Vagina (tissue), 2 donors: ENCODE measurements around the gene ITGAE. TPM values are rescaled to one million over a fixed set of nuclear protein-coding genes. Genes with fewer than 3 reads are reported as not detected.

Experiments
- DNase-seq, 2 donors: peaks; one replicate each; pipeline ENCODE4 v3.0.0-alpha.2; 2017; ENCODE audit errors: extremely low spot score in 2 of 2
- H3K27ac ChIP-seq: fragments of 200-600 bp; sonication (generic); one replicate; pipeline ENCODE4 v1.5.1; 2019
- H3K27me3 ChIP-seq: fragments of 200-600 bp; sonication (generic); one replicate; pipeline ENCODE4 v1.5.1; 2019
- H3K36me3 ChIP-seq, 2 donors: fragments of 200-600 bp; sonication (generic); one replicate each; pipeline ENCODE4 v1.5.1; 2017 to 2019
- H3K4me1 ChIP-seq: fragments of 200-600 bp; sonication (generic); one replicate; pipeline ENCODE4 v1.5.1; 2019
- H3K4me3 ChIP-seq, 2 donors: fragments of 200-600 bp; sonication (generic); 1 replicate in 1 of 2; 2 replicates in 1 of 2; pipeline ENCODE4 v1.5.1; 2016 to 2019
- H3K9me3 ChIP-seq: fragments of 200-600 bp; sonication (generic); one replicate; pipeline ENCODE4 v1.5.1; 2019
- CTCF ChIP-seq, 3 experiments: fragments of 450-650 bp in 2 of 3; fragments of 200-600 bp in 1 of 3; sonication (generic) in 1 of 3; IDR thresholded peaks; one replicate each; pipeline ENCODE4 v1.5.1; 2017 to 2019; ENCODE audit warnings: antibody characterized with exemption in 3 of 3, mild to moderate bottlenecking in 2 of 3, moderate library complexity in 2 of 3
- POLR2A ChIP-seq, 2 donors: fragments of 450-650 bp; IDR thresholded peaks; one replicate each; pipeline ENCODE4 v1.6.1; 2017; ENCODE audit warnings: antibody characterized with exemption in 2 of 2, mild to moderate bottlenecking in 2 of 2, moderate library complexity in 2 of 2
- POLR2AphosphoS5 ChIP-seq, 2 donors: sonication (generic); formaldehyde crosslinking; IDR thresholded peaks; one replicate each; pipeline ENCODE4 v1.9.0; 2017; ENCODE audit warnings: antibody characterized with exemption in 2 of 2, mild to moderate bottlenecking in 2 of 2, low read depth in 1 of 2; ENCODE audit not compliant: insufficient read depth in 1 of 2
- intact Hi-C: fragments of 100-400 bp; cut with DNase I; formaldehyde crosslinking; loops from one replicate; pipeline ENCODE4 v1.15.1; 2023
- total RNA-seq: library from RNA; depleted of rRNA; stranded (reverse); fragments of >200 nt; gene quantifications from one replicate; pipeline ENCODE4 v1.2.3, GENCODE V29; 2016

The ITGAE gene
- total RNA-seq, 1 donor from 2014 or later, result 30.9 TPM

- Histone ChIP-seq H3K36me3 (peaks cover 0 to 45% of the 10 kb centered on the region in 2 donors), H3K27me3 (no peaks in the 10 kb centered on the region), H3K9me3 (no peaks in the 10 kb centered on the region), H3K27ac (no peak overlapping the region), H3K4me1 (peaks cover 9% of the 10 kb centered on the region), H3K4me3 (no peak overlapping the region)
- DNase-seq, result no peak
- intact Hi-C loops, result no loop called here
- TF ChIP-seq POLR2A (IDR thresholded peaks at IDR 0.05) (no peak), CTCF (IDR thresholded peaks at IDR 0.05) (peak; percentile 22 to 54 (median 40)), POLR2AphosphoS5 (IDR thresholded peaks at IDR 0.05; ENCODE audit: insufficient read depth in 1 of 2, low read depth in 1 of 2) (no peak)
Observed at GRCh38 chr17:3827124-3827773, 26.3 kb upstream of the ITGAE start.

- H3K27ac ChIP-seq, result no peak overlapping the region
- H3K4me1 ChIP-seq, result peaks cover 9% of the 10 kb centered on the region
- peaks cover 0 to 47% of the 10 kb centered on the region in 2 donors for H3K36me3 ChIP-seq
- H3K9me3 ChIP-seq, result no peaks in the 10 kb centered on the region
- no peak for TF ChIP-seq POLR2AphosphoS5 (IDR thresholded peaks at IDR 0.05; ENCODE audit: insufficient read depth in 1 of 2, low read depth in 1 of 2)
- TF ChIP-seq POLR2A (IDR thresholded peaks at IDR 0.05), result no peak
- TF ChIP-seq CTCF (IDR thresholded peaks at IDR 0.05), result no peak
- H3K27me3 ChIP-seq, result no peaks in the 10 kb centered on the region
- no peak for DNase-seq
- H3K4me3 ChIP-seq, result no peak overlapping the region
- intact Hi-C loops, result no loop called here
Observed at GRCh38 chr17:3826191-3826590, 25.2 kb upstream of the ITGAE start.

- no peak for TF ChIP-seq CTCF (IDR thresholded peaks at IDR 0.05)
- no peak for TF ChIP-seq POLR2A (IDR thresholded peaks at IDR 0.05)
- TF ChIP-seq POLR2AphosphoS5 (IDR thresholded peaks at IDR 0.05; ENCODE audit: insufficient read depth in 1 of 2, low read depth in 1 of 2), result no peak
- no peaks in the 10 kb centered on the region for H3K9me3 ChIP-seq
- no peak for DNase-seq
- H3K4me1 ChIP-seq, result no peaks in the 10 kb centered on the region
- H3K27me3 ChIP-seq, result no peaks in the 10 kb centered on the region
- no peak overlapping the region for H3K4me3 ChIP-seq
- H3K36me3 ChIP-seq, result peaks cover 0 to 72% of the 10 kb centered on the region in 2 donors
- H3K27ac ChIP-seq, result no peak overlapping the region
- intact Hi-C loops, result no loop called here
Observed at GRCh38 chr17:3821101-3821500, 20.1 kb upstream of the ITGAE start.

GRCh38 chr17:3818786-3819185 is 17.8 kb upstream of the ITGAE start:
- Histone ChIP-seq H3K36me3 (peaks cover 0 to 82% of the 10 kb centered on the region in 2 donors), H3K9me3 (no peaks in the 10 kb centered on the region), H3K27ac (no peak overlapping the region), H3K4me3 (no peak overlapping the region), H3K27me3 (no peaks in the 10 kb centered on the region), H3K4me1 (no peaks in the 10 kb centered on the region)
- DNase-seq, result no peak
- intact Hi-C loops, result no loop called here
- TF ChIP-seq POLR2A (IDR thresholded peaks at IDR 0.05), result no peak
- TF ChIP-seq POLR2AphosphoS5 (IDR thresholded peaks at IDR 0.05; ENCODE audit: insufficient read depth in 1 of 2, low read depth in 1 of 2), result no peak
- no peak for TF ChIP-seq CTCF (IDR thresholded peaks at IDR 0.05)

GRCh38 chr17:3817851-3818605 is 17.0 kb upstream of the ITGAE start:
- Histone ChIP-seq H3K9me3 (no peaks in the 10 kb centered on the region), H3K36me3 (peaks cover 0 to 88% of the 10 kb centered on the region in 2 donors), H3K4me1 (no peaks in the 10 kb centered on the region), H3K4me3 (no peak overlapping the region), H3K27me3 (no peaks in the 10 kb centered on the region), H3K27ac (no peak overlapping the region)
- TF ChIP-seq CTCF (IDR thresholded peaks at IDR 0.05), result no peak
- TF ChIP-seq POLR2A (IDR thresholded peaks at IDR 0.05), result no peak
- no peak for TF ChIP-seq POLR2AphosphoS5 (IDR thresholded peaks at IDR 0.05; ENCODE audit: insufficient read depth in 1 of 2, low read depth in 1 of 2)
- intact Hi-C loops, result no loop called here
- DNase-seq, result no peak
